NCI-H146 treated with DMSO at 0.1 percent for 48 hours (cell line): ENCODE measurements around the gene LENG9.

Experiments
- DNase-seq: peaks from one replicate; lab custom pipeline; 2025; ENCODE audit not compliant: unreplicated experiment; lab: John Stamatoyannopoulos, UW

Gene LENG9

DNA sequence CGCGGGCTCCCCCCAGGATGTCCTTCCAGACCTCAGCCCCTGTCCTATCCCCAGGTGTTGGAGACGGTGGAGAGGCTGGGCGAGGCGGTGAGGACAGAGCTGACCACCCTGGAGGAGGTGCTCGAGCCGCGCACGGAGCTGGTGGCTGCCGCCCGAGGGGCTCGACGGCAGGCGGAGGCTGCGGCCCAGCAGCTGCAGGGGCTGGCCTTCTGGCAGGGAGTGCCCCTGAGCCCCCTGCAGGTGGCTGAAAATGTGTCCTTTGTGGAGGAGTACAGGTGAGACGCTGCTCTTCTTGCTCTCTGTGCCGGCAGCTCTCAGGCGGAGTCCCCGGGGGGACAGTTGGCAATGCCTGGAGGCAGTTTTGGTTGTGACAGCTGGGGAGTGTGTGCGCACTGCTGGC, 41.4 kb downstream of the LENG9 start:
- peak; percentile 47 for DNase-seq

DNA sequence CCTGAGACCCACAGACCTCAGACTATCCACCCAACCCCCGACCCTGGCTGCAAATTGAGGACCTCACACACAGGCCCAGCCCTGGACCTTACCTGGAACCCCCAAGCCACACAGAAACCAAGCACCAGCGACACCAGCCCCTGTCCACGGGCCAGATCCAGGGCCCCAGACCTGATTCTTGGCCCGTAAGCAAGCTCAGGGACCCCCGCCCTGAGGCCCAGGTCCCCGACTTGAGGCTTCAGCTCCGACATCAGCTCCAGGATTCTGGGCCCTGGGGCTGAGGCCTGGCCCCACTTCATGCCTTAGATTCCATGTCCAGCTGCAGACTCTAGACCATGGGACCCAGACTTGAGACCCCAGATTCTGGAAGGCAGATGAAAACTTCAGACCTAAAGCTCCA, 42.1 kb downstream of the LENG9 start:
- no peak for DNase-seq

DNA sequence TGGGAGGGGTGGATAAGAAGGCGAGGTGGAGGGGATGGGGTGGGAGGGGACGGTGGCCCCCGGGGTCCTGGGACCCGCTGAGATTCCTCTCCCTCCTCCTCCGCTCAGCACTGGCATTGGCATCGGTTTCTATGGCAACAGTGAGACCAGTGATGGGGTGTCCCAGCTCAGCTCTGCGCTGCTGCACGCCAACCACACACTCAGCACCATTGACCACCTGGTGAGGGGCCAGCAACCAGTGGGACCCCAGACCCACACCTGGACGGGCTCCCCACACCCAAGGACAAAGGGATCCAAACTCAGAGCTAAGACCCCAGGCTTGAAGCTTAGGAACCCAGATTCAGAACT, 42.4 kb downstream of the LENG9 start:
- DNase-seq, result no peak

DNA sequence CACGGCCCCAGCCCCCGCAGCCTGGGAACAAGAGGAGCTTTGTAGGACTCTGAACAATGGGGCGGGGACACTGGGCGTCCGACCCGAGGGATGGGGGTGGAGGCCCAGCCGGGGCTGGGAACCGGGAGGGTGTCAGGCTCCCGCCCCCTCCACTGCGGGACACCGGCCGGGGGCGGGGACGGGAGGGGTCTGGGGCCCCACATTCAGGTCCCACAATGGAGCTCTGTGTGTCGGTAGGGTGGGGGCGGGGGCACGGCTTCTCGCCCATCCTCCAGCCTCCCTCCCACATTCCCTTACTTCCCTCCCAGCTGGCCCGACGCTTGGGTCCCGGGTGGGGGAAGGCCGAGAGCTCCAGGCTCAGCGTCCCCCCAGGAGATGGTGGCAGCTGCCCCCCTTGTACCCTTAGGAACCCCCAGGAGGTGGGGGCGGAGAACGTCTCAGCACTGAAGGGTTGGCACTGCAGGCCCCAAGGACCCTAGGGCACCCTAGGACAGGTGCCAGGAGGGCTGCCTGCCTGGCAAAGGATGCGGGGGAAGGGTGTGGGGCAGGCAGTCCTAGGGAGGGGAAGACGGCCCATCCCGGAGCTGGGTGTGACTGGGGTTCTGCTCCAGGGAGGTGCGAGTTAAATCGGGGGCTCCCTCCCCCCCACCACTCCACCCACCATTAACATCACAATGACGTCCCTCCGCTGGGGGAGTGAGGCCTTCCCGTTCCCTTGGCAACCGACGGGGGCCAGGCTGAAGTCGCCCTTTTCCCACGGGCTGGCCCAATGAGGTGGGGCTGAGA, 43.0 kb downstream of the LENG9 start:
- DNase-seq, result no peak

DNA sequence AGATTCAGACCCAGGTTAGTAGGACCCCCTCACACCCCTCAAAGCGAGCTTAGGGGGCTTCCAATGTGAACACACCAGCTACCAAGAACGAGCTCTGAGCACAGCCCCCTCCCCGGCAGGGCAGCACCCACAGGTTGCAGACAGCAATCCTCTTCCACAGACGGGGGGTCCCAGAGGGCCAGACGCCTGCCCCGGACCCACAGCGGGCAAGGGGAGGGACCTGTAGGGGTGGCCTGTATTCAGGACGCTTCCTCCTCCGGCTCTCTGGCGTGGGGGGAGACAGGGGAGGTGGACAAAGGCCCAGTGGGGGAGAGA, 43.6 kb downstream of the LENG9 start:
- no peak for DNase-seq

DNA sequence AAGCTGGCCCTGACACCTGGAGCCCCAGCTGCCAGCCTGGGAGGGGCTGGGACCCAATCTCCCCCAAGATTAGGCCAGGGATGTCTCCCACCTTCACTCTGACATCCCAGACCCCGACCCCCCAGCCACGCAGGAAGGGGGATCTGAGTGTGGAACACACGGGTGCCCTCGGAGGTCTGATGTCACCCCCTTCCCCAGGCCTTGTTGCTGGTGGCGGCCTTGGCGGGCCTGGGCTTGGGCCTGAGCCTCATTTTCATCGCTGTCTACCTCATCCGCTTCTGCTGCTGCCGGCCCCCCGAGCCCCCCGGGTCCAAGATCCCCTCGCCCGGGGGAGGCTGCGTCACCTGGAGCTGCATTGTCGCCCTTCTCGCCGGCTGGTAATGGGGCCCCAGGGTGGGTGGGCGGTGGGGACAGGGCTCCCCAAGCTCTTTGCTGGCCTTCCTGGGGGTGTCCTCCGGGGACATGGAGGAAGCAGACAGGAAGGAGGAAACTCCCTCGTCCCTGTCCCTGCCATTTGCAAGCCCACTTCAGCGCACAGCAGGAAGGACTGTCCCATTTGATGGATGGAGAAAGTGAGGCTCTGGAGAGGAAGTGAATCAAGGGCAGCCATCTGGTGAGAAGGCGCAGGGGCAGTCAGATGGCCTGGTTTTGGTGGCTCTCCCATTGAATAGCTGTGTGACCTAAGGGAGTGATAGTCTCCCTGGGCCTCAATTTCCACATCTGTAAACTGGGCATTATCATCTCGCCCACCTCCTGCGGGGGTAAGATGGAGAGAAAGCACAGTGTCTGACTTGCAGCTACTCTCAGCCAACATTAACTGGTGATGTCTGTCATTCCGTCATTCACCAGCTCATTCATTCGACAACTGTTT, 44.4 kb downstream of the LENG9 start:
- DNase-seq, result no peak

DNA sequence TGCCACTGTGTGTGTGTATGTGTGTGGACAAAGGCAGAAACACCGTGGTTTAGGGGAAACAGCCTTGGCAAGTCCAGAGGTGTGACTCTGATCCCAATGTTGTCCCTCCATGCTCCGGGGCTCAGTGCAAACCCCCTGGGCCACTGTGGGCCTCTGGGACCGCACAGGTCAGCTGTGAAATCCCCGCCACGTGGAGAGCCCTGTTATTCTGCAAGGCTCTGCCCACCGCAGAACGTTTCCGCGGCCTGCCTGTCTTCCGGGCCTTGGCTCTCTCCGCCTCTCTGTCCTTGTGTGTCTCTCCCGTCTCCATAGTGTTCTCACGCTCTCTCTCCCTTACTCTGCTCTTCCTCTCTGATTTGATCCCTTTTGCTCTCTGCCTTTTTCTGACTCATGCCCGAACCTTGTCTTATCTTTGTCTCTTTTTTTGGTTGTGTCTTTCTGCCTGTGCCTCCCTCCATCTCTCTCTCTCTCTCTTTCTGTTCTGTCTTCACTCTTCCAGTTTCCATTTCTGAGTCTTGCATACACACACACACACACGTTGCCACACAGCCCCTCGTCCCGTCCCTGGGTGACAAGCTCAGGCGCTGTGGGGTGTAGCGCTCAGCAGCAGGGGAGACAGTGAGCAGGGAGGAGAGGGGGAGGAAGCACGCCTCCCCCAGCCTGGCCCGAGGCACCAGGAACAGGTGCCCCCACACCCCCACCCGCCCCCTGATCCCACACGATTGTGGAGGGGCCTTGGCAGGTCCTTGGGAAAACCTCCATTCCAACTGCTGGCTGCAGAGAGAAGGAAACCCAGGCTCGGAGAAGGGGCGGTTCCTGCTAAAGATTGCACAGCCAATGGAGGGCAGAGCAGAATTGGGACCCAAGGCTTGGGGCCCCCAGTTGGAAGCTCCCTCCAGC, 45.3 kb downstream of the LENG9 start:
- no peak for DNase-seq

DNA sequence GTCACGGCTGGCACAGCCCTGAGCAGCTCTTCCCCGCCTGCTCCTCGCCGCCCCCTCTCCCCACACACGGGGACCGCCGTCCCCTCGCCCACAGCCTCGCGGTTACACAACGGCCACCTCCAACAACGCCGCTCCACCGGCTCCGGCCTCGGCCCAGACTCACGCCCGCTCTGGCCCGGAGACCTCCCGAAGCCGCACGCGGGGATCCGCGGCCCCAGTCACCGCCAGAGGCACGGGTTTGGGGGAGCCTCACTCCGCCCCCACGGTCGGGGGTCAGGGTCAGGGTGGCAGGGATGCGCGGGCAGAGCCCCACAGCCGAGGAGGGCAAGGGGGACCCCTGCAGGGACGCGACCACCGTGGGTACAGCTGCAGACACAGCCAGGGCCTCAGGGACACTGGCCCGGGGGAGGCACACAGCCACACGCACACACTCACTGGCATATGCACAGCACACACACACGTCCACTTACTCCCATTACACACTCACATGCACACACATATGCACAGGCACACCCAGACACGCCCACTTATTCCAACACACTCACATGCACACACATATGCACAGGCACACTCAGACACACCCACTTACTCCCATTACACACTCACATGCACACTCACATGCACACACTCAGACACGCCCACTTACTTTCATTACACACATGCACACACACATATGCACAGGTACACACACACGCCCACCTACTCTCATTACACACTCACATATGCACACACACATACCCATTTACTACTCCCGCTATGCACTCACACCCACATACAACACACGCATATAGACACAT, 46.7 kb downstream of the LENG9 start:
- DNase-seq, result no peak

DNA sequence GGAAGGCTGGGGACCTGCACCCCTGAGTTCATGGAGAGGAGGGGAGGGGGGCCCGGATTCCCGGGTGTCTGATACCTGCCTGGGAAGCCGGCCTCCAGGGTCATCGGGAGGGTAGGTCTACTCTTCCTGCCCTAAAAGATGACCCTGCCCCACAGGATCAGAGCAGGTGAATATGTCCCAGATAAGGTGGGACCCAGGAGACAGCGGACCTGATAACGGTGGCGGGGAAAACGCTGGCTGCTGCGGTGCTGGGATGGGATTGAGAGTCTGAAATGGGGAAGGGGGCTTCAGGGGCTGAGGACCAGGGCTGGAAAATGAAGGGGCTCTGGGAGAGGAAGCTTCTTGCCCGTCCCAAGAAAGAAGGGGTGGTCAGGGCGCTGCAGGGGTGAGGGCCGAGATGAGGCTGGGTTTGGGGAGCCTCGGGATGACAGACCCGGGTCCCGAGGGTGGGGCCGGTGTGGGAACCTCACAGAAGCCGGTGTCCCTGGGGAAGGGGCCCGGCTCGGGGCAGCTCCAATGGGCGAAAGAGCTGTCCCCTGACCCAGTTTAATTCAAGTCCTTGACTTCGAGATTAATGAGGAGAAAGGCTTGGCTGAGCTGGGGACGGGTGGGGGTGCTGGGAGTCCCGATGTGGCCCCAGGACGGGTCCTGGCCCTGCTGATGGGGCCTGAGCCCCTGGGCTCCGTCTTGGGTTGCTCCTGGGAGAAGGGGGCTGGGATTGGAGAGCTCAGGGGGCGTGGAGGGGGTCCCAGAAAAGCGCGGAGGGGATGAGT, 47.5 kb downstream of the LENG9 start:
- DNase-seq, result no peak

DNA sequence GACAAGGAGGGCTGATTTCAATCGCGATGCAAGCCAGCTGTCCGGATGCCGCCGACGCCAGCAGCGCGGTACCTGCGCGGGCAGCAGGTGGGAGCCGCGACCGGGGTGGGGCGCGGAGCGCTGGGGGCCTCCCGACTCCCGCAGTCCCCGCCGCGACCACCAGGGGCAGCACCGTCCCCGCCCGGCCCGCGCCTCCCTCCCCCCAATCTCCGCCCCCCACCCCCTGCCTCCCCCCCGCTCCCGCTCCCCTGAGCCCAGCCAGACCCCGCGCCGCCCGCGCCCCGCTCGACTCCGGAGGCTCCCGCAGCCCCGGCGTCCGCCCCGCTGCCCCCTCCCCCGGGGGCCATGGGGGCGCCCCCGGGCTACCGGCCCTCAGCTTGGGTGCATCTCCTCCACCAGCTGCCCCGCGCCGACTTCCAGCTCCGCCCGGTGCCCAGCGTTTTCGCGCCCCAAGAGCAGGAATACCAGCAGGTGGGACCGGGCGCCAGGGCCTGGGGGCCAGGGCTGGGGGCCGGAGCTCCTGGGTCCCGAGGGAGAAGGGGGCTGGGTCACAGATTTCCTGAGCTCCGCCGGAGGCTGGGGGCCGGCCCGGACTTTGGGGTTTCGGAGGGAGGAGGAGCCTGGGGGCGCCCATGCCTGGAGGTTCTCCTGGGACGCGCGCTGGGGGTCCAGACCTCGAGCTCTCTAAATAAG, 48.2 kb downstream of the LENG9 start, which contains the start of gene TTYH1:
TSS of gene TTYH1 (plus strand) at position 257 of the 693 bp plus-strand sequence. CDS start at position 346, 89 bp downstream.
- DNase-seq, result no peak

DNA sequence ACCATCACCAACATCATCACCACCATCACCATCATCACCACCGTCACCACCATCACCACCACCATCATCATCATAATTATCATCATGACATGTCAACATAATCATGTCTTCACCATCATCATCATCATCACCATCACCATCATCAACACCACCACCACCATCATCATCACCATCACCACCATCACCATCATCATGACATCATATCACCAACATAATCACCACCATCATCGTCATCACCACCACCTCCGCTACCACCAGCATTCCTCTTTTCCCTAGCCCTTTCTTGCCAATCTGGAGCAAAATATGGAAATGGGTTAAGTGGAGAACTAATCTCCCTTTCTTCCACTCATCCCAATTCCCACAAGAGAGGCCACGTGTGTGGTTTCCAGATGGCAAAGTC, 49.4 kb downstream of the LENG9 start:
- DNase-seq, result no peak

DNA sequence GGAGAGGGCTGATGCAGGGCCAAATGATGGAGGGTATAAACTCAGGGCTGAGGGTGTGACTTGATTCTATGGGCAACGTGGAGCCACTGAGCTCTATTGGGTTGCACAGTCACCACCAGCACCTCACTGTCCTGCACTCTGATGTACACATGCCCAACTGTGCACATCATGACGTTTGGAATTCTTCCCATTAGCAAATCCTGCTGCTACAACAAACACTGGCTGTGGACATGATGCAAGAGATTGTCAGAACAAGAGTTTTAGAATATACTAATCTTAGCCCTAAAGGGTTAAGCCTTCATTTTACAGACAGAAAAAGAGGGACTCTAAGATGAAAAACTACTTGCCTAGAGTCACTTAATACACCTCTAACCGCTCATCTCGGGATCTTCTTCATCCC, 50.7 kb downstream of the LENG9 start:
- DNase-seq, result no peak
